HG03439 (cell line): ENCODE measurements around the gene ADCK1.
"Not testable (repeated sequence)": the region's sequence is repeated elsewhere in the genome, so short reads cannot be mapped to it uniquely, and the experiment has no call there.

Source experiments
- ATAC-seq: cut with Tn5 transposase; IDR thresholded peaks from one replicate; pipeline ENCODE4 v1.9.1; 2021; ENCODE audit warnings: mild to moderate bottlenecking, moderate library complexity; ENCODE audit not compliant: unreplicated experiment

The ADCK1 gene

DNA sequence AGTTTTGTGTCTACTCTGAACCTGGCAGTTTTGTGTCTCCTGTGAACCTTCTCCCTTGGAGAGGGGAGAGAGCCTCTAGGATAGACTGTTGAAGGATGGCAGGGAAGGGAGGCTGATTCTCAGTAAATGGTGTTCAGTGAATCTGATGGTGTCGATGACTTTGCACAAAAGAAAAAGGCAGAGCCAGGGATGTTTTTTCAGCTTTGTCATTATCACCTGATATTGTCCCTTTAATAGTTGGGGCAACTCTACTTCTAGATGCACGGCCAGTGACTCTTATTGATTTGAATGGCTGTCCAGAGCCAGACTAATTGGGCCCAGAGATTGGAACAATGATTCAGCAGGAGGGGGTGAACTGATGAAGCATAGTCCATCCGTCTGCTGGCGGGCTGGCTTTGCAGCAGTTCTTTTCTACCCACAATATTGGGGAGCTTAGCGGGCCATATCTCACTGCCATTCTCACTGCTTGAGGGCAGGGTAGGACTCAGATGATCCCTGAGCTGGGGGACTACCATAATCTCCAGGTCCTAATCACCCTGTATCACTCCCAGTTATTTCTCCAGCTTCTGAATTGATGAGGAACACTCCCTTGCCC, 93.1 kb downstream of the ADCK1 start:
- no peak for ATAC-seq

DNA sequence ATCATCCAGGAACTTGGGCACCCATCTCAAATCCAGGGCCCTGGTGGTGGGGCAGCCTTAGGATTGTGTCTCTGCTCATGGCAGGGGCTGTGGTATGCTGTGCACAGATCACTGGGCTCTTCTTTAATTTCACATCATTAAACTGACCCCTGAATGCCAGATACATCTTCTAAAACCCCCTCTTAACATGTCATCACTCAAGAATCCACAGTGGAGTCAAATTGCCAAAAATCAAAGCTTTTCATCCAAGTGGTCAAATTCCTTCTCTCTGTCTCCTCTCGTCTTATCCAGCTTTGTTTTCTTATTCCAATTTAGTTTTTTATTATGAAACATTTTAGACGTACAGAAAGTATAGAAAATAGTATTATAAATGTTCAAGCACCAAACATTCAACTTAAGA, 97.5 kb downstream of the ADCK1 start:
- ATAC-seq: no peak

DNA sequence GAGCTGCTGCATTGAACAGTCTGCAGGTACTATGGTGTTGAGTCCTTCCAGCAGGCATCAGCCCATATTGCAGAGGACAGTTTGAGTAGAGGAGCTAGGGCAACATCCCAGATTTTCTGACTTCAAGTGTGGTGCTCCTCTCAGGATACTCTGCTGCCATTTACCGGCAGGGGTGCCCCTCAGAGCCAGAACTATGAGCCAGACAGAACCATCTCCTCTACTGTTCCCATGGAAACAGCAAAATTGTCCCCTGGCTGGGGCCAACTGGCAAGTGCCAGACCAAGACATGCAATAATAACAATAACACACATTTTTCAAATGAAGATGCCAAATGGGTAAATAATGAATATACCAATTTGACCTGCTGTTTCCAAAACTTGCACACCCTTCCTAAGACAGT, 102.9 kb downstream of the ADCK1 start:
- no peak for ATAC-seq

DNA sequence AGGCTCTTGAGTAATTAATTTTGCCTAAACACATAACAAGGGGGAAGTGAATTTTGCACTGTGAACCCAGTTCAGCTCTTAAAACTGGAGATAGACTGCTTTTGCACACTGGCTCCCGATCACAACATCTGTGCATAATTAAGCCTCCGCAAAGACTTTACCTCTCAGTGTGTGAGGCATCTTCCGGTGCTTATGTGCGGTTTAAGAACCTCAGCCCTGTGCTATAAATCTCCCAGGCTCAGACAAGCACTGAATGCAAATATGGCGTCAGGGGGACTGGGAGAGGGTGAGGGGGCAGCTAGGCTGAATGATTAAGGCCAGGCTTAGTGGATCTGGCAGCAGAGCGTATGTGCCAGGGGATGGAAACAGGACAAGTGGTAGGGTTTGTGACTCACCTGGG, 103.3 kb downstream of the ADCK1 start:
- ATAC-seq: no peak

DNA sequence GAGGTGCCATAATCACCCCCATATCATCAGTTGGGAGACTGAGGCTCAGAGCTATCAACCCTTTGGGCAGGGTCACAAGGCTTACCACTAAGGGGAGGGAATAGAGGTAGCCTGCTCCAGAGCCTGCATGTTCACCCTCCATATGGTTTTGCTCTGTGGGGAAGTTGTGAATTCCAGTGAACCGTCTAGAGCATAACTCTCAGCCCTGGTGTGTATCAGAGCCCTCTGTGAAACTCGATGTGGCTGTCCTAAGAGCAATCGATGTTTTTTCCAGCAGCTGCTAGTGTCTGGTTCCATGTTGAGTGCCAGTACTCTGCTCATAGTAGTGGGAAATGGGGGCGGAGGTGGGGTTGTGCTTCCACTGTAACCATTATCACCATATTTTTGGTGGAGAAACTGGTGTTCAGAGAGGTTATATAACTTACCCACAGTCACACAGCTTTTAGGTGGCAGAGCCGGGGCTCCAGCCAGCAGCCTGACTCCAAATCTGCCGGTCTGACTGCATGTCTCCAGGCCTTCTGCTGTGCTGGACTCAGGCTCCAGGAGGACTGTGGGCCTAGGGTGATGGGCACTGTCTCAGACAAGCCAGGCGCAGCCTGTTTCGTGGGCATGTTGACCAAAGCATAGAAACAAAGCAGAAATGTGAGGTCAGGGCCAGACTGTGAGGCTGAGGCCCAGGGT, 104.2 kb downstream of the ADCK1 start:
- no peak for ATAC-seq

DNA sequence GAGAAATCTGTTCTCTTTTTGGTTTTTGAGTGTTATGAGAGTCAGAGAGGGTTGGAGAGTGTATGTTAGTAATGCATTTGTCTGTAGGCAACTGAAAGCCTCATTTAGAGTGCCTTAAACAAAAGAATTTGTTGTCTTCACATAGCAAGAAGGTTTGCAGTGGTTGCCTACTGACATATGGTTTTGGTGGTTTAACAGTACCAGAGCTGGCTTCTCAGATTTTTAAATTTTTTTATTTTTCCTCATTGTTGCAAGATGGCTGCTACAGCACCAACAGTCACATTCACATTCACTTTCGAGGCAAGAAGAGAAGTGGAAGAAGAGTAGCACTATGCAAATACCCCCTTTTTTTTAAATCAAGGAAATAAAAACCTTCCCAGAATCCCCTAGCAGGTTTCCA, 106.5 kb downstream of the ADCK1 start:
- no peak for ATAC-seq

DNA sequence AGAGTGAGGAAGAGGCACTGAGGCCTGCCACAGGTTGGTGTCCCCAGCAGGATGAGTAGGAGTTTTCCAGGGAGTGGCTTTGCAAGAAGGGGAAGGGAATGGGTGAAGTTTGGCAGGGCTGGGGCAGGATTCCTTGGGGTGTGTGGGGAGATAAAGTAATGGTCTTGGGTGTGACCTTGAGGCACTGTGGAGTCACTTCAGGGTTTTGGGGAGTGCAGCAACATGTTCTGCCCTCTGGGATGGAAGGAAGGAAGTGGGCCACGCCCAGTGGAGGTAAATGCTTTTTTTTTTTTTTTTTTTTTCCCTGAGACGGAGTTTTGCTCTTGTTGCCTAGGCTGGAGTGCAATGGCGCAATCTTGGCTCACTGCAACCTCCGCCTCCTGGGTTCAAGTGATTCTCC, 108.9 kb downstream of the ADCK1 start:
- no peak for ATAC-seq

DNA sequence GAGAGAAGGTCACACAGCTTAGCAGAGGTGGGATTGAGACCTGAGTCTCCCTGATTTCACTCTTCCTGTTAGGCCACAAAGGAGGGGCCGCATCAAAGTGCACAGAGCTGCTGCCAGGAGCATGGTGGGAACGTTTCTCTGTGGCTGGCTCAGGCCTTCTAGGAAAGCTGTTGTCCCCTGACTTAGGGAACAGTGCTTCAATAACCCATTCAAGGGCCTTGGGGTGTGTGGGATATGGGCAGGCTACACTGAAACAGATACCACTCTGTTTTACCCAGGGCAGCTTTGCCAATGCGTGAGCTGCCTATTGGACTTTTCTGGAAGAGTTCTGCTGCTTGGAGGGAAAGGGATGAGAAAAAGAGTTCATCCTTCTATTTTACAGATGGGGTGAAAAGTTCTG, 110.0 kb downstream of the ADCK1 start:
- no peak for ATAC-seq

DNA sequence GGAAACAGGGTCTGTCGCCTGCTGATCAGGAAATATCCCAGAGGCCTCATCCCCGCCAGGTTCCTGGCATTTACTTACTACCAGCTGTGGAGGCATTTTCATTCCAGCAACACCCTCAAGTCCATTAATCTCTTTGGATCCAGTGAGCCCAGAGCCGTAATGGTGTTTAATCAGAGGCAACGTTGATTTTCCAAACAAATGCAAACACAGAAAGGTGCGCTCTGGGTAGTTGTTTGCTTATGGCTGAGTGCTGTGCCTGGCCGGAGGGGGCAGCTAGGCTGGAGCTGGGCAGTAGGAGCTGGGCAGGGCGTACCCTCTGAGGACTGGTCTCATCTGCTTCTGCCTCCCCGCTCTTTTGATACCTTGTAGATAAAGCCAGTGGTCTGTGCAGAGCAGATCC, 110.6 kb downstream of the ADCK1 start:
- no peak for ATAC-seq

DNA sequence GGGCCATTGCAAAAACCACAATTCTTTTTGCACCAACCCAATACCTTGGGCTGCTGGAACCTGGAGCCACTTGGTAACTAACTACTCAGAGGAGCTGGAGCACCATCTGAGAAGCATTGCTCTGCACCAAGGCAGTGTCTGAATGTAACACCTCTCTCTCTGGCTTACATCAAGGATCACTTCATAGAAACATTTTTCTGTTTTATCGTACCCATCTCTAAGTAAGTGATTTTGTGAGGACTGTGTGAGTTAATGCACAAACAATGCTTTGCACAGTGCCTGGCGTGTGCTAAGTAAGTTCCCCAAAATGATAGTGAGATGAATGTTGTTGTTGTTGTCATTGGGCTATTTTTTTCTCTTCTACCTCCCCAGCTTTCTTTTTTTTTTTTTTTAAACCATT, 111.4 kb downstream of the ADCK1 start:
- no peak for ATAC-seq

DNA sequence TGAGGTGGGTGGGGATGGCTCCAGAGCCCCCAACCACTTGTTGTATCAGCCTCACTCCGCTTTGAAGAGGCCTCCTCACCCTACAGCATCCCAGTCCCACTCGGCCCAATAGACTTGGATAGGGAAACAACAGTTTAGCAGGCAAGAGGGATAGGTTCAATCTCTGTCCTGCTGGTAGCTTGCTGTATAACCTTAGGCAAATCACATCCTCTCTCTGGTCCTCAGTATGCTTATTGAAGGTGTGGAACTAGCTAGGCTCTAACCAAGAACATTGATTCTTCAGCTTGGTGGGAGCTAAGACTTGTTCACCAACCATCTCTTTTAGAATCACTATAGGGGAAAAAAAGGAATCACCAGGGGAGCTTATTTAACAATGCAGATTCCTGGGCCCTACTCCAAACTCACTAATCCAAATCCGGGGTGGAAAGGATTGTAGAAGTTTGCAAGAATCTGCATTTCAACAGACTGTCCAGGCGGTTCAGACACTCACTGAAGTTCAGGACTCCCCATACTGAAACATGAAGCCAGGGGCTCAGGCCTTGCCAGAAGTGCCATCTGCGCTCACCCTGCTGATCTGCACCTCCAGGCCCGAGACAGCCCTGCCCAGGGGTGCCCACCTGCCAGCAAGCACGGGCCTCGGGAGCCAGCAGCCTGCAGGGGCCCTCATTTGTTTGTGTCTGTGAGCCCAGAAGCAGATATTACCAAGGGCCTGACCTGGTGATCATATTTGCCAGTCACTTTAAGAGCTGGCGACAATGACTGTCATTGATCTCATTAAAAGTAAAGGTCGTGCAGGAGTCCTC, 113.0 kb downstream of the ADCK1 start:
- ATAC-seq: no peak

DNA sequence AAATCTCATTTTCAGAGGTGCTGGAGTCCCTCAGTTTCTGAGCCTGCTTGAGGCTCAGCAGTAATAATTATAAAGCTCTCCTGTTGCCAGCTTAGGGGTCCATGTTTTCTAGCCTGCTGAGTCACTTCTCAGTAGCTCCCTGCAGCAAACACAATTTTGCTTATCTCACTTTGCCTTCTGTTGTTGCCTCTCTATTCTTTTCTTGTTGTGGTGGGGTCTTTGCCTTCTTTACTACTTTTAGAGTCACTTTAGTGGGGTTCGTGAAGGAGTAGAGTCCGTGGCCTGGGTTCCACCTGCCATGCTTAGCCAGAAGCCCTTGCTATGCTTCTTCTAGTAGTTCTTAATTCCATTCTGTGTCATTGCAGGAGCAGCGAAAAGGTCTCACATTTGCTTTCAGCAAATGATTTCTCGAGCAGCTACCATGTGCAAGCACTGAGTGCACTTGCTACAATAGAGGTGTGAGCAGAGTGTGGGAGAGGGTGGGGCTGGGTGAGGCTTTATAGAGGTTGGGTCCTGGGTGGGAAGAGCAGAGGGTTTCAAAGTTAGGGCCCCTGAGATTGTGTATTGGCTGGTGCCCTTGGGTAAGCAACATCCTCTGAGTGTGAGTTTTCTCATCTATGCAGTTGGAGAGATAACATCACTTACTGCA, 114.3 kb downstream of the ADCK1 start:
- no peak for ATAC-seq

DNA sequence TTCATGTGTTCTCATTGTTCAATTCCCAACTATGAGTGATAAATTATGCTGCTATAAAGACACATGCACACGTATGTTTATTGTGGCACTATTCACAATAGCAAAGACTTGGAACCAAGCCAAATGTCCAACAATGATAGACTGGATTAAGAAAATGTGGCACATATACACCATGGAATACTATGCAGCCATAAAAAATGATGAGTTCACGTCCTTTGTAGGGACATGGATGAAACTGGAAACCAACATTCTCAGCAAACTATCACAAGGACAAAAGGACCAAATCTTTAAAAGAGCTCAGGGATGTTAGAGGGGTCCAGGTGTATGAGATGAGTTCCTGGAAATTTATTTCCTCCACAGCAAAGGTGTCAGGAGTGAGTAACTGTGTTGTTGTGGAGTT, 115.5 kb downstream of the ADCK1 start:
- not testable (repeated sequence) for ATAC-seq

DNA sequence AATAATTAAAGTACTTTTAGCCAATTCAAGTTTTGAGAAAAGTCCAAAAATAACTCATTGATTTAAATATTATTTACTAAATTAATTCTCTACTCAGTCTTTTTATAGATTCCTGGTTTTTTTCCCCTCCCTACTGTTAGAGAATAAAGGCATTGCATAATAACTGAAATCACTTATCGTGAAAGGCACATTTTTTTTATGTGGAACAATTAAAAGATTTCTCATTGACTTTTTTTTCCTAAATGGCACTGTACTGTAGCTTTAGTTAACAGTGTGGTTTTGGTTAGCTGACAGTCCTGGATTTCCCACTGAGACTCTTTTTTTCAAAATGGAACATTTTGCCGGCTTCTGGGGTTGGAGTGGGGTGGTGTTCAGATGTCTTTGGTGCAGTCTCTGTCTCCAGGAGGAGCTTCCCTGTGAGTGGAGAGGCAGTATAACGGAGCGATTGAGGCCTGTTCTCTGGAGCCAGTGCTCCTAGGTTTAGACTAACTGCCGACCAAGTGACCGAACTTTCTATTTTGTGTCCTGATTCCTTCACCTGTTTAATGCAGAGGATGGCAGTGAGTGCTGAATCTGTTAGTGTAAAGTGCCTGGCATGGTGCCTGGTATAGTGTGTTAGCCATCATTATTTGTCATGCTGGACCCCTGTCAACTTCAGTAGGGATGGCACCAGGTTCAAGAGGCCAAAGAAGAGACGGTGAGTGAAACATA, 117.7 kb downstream of the ADCK1 start:
- ATAC-seq: no peak

DNA sequence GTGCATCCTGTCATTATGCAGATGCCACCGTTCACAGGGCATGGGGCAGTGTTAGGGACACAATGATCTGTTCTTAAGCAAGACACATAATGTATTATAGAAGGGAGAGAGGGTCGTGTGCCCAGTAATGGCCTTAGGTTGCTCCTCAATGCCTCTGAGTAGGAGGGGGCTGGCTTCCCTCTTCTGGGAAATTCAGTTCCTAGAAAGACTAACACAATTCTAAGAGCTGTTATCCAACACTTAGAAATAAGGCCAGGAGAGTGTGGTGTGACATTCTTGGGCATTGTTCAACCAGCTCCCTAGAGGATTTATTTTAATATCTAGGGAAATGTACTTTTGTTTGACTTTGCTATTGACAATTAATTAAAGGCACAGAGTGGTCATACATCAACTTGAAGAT, 118.5 kb downstream of the ADCK1 start:
- ATAC-seq: no peak

DNA sequence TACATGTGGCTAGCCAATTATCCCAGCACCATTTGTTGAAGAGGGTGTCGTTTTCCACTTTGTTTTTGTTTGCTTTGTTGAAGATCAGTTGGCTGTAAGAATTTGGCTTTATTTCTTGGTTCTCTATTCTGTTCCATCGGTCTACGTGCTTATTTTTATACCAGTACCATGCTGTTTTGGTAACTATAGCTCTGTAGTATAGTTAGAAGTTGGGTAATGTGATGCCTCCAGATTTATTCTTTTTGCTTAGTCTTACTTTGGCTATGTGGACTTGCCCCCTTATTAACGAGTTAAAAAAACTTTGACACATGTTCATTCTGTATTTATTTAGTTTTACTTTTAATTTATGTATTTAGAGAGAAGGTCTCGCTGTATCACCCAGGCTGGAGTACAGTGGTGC, 120.4 kb downstream of the ADCK1 start:
- no peak for ATAC-seq

DNA sequence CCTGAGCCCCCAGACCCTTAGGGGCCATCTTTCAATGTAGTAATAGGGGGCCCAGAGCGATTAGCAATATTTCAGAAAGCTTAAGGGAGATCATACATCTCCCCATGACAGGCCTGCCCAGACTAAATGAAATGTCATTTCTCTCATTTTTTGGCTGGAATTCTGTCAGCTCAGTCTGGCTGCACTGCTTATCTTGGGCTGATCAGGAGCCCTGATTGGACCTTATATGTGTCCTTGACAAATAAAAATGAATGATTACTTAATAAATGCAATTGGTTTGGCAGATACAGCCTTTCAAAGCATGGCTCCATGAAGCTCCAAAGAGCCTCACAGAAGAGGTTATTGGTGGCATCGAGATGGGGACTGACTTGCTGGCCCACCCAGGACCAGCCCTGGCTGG, 121.9 kb downstream of the ADCK1 start:
- ATAC-seq: no peak

DNA sequence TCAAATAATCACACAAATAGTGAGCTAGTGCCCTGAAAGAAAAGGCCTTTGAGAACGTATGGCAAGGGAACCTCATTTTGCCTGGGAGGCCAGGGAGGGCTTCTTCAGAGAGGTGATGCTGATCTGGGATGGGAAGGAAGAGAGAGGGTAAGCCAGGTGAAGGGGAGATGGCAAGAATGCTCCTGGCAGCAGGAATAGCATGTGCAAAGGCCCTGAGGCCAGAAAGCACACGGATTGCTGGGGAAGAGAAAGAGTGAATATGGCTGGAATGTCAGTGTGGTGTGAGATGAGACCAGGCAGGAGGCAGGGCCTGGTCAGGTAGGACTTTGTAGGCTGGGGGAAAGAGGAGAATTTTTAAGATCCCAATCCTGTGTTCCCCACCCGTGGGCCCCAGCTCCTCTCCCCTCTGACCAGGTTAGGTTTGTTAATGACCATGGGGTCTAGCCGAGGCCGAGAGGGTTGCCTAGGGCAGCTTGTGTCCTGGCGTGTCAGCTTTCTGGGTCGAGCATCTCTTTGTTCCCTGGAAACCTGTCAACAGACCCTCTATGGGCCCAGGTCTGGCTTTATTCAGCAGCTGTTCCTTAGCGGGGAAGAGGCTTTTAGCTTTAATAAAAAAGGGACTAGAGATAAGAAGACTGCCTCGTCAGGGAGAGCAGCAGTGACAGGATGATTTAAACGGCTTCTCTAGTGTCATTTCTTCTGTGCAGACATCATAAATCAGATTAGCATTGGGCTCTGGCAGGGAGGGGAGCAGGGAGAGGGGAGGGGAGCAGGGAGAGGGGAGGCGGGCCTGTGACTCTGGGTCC, 123.4 kb downstream of the ADCK1 start:
- ATAC-seq: no peak

DNA sequence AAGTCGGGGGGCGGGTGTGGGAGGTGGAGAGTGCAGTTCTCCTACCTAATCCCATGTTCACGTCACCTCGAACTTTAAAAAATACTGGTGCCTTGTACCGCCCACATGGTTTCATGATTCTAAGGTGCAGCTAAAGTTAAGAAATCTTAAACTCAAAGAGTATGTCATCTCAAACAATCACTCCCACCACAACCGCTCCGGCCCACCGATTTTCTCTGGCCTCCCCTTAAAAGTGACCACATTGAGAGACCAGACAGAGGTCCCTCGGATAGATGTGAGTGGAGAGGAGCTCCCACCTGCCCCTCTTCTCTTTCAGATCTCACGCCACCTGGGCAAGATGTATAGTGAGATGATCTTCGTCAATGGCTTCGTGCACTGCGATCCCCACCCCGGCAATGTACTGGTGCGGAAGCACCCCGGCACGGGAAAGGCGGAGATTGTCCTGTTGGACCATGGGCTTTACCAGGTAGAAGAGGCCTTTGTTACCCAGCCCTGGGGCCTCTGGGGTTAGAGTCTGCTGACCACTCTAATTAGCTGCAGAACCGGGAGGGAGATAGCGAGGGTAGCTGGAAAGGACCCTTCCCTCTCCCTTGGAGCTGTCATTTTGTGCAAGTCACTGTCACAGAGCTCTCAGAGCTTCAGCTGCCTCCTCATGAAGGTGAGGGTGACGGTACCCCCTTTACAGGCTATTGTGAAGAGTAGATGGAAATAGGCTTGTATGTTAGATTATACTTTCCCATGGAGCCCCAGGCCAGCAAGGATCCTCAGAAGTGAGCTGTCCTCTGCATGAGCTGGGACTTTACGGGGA, 124.4 kb downstream of the ADCK1 start:
- no peak for ATAC-seq
